H1 (cell line): ENCODE results near the gene BIRC7. TPM values are rescaled to one million over a fixed set of nuclear protein-coding genes. Genes with fewer than 3 reads are reported as not detected.

ENCODE experiments used
- BCL11A ChIP-seq, 2 experiments: IDR thresholded peaks; one replicate each; pipeline ENCODE4 v1.6.1; 2011; ENCODE audit warnings: low read depth in 2 of 2, low read length in 2 of 2, mild to moderate bottlenecking in 2 of 2
- CHD2 ChIP-seq: IDR thresholded peaks from 2 replicates; pipeline ENCODE4 v1.6.1; 2012; ENCODE audit warnings: low read length, improper control_type of control experiment
- CTCF ChIP-seq, 3 experiments: IDR thresholded peaks; 1 replicate in 2 of 3; 2 replicates in 1 of 3; pipeline versions ENCODE4 v1.5.1 to v1.6.1; 2011; ENCODE audit warnings: low read length in 3 of 3, mild to moderate bottlenecking in 3 of 3, inconsistent platforms in 2 of 3, low read depth in 1 of 3, moderate library complexity in 1 of 3; ENCODE audit not compliant: insufficient read depth in 1 of 3; ENCODE audit errors: control extremely low read depth in 1 of 3
- E2F6 ChIP-seq: IDR thresholded peaks from 2 replicates; pipeline ENCODE4 v1.6.1; 2012; ENCODE audit warnings: inconsistent platforms
- GABPA ChIP-seq: IDR thresholded peaks from 2 replicates; pipeline ENCODE4 v1.6.1; 2011; ENCODE audit warnings: mild to moderate bottlenecking, low read length, moderate library complexity, borderline replicate concordance; ENCODE audit not compliant: insufficient read depth
- NRF1 ChIP-seq: IDR thresholded peaks from 2 replicates; pipeline ENCODE4 v1.6.1; 2011; ENCODE audit warnings: mild to moderate bottlenecking, low read depth, low read length, improper control_type of control experiment
- POLR2A ChIP-seq, 2 experiments: IDR thresholded peaks; 1 replicate in 1 of 2; 2 replicates in 1 of 2; pipeline ENCODE4 v1.6.1; 2011; ENCODE audit warnings: low read depth in 2 of 2, low read length in 2 of 2, mild to moderate bottlenecking in 2 of 2; ENCODE audit errors: control extremely low read depth in 1 of 2
- POLR2AphosphoS5 ChIP-seq: IDR thresholded peaks from 2 replicates; pipeline ENCODE4 v1.6.1; 2011; ENCODE audit warnings: low read depth, low read length
- RBBP5 ChIP-seq: IDR thresholded peaks from 2 replicates; pipeline ENCODE4 v1.7.1; 2012; ENCODE audit warnings: low read depth, mild to moderate bottlenecking, inconsistent platforms, low read length, moderate library complexity, borderline replicate concordance
- RXRA ChIP-seq: IDR thresholded peaks from 2 replicates; pipeline ENCODE4 v1.6.1; 2011; ENCODE audit warnings: low read depth, mild to moderate bottlenecking, low read length, moderate library complexity; ENCODE audit not compliant: insufficient read depth
- SIN3A ChIP-seq, 2 experiments: IDR thresholded peaks in 1 of 2; conservative IDR thresholded peaks in 1 of 2; 2 replicates each; pipeline ENCODE4 v1.6.1; 2011 to 2012; ENCODE audit warnings: low read length in 2 of 2, improper control_type of control experiment in 1 of 2, low read depth in 1 of 2, mild to moderate bottlenecking in 1 of 2
- SIX5 ChIP-seq: IDR thresholded peaks from 2 replicates; pipeline ENCODE4 v1.6.1; 2011; ENCODE audit warnings: mild to moderate bottlenecking, low read depth, low read length
- TCF12 ChIP-seq: IDR thresholded peaks from 2 replicates; pipeline ENCODE4 v1.6.1; 2011; ENCODE audit warnings: low read depth, mild to moderate bottlenecking, low read length
- USF2 ChIP-seq: IDR thresholded peaks from 2 replicates; pipeline ENCODE4 v1.6.1; 2011; ENCODE audit warnings: low read length, improper control_type of control experiment
- polyA plus RNA-seq, 7 experiments: library from polyadenylated mRNA; depleted of rRNA in 3 of 7; stranded (reverse) in 5 of 7; unstranded in 2 of 7; fragments of >200 nt in 5 of 7; fragments of 200-250 nt in 2 of 7; gene quantifications; 1 replicate in 5 of 7; 2 replicates in 1 of 7; 4 replicates in 1 of 7; pipeline versions ENCODE4 v1.2.1 to v1.2.3, GENCODE V29; 2011 to 2013; ENCODE audit warnings: missing spikeins in 2 of 7, mixed read lengths in 2 of 7
- total RNA-seq: library from RNA; stranded (reverse); fragmentation: NEBNext Ultra II Directional; extraction: Animal tissue kit (Norgen Biotek cat#: 25700); gene quantifications from 2 replicates; pipeline ENCODE4 v1.2.1, GENCODE V29; 2021

Gene BIRC7
- total and polyA plus RNA-seq, 2 of the 8 experiments (the other 6 are each of a cell fraction or from before 2014, with no cell fraction given), result 0.11 to 0.41 TPM

- TF ChIP-seq CTCF (IDR thresholded peaks at IDR 0.05; ENCODE audit: control extremely low read depth in 1 of 3, insufficient read depth in 1 of 3, low read depth in 1 of 3, low read length in 3 of 3), result peak; percentile 74 to 84 (median 83)
- no peak for TF ChIP-seq TCF12
- TF ChIP-seq CHD2, result no peak
- TF ChIP-seq GABPA, result 0 out of 2 replicates have a peak, but pooled peaks have one; percentile 65
- no peak for TF ChIP-seq NRF1
- TF ChIP-seq POLR2A (IDR thresholded peaks at IDR 0.05; ENCODE audit: control extremely low read depth in 1 of 2, low read depth in 2 of 2, low read length in 2 of 2), result no peak
- TF ChIP-seq USF2, result 0 out of 2 replicates have a peak, but pooled peaks have one; percentile 8
- no peak for TF ChIP-seq RBBP5
- no peak for TF ChIP-seq E2F6
- 0 out of 2 replicates have a peak, but pooled peaks have one; percentile 28 for TF ChIP-seq POLR2AphosphoS5
- peak in 1 of 2 experiments; percentile 51; a peak in 1 of 4 replicates for TF ChIP-seq SIN3A (conservative IDR thresholded peaks at IDR 0.05 in 1 of 2, IDR thresholded peaks at IDR 0.05 in 1 of 2; ENCODE audit: low read depth in 1 of 2, low read length in 2 of 2)
- no peak for TF ChIP-seq SIX5
- no peak for TF ChIP-seq BCL11A (IDR thresholded peaks at IDR 0.05; ENCODE audit: low read depth in 2 of 2, low read length in 2 of 2)
- no peak for TF ChIP-seq RXRA
Observed at GRCh38 chr20:63280929-63281545, 45.3 kb downstream of the BIRC7 start (continued).
